Neural cell (in vitro differentiated cells): ENCODE results near the gene PPIL6. TPM values are rescaled to one million over a fixed set of nuclear protein-coding genes. Genes with fewer than 3 reads are reported as not detected.

Experiments used
- H2AFZ ChIP-seq: fragments of 200-600, 300-800 bp; sonication (generic), shearing (Covaris generic); 2 replicates; pipeline ENCODE4 v1.6.0; 2014; ENCODE audit warnings: low read depth, mild to moderate bottlenecking, antibody characterized with exemption, low read length, moderate library complexity
- H3F3A ChIP-seq: fragments of 200-600 bp; shearing (Covaris generic); 2 replicates; pipeline ENCODE4 v1.6.1; 2016; ENCODE audit warnings: mild to moderate bottlenecking, moderate library complexity, mixed read lengths, antibody characterized with exemption, low read length; ENCODE audit not compliant: insufficient read depth, poor library complexity, severe bottlenecking
- H3K27ac ChIP-seq: fragments of 200-600, 300-800 bp; sonication (generic), shearing (Covaris generic); 2 replicates; pipeline ENCODE4 v1.5.1; 2014; ENCODE audit warnings: mild to moderate bottlenecking, low read length, moderate library complexity
- H3K27me3 ChIP-seq: fragments of 300-800, 200-600 bp; sonication (generic), shearing (Covaris generic); 2 replicates; pipeline ENCODE4 v1.6.0; 2014; ENCODE audit warnings: mild to moderate bottlenecking, low read depth, low read length, moderate library complexity; ENCODE audit not compliant: insufficient read depth
- H3K36me3 ChIP-seq: fragments of 300-800, 200-600 bp; sonication (generic), shearing (Covaris generic); 2 replicates; pipeline ENCODE4 v1.5.1; 2014; ENCODE audit warnings: mild to moderate bottlenecking, antibody characterized with exemption, low read length, moderate library complexity; ENCODE audit not compliant: insufficient read depth
- H3K4me2 ChIP-seq: fragments of 300-800, 200-600 bp; sonication (generic), shearing (Covaris generic); 2 replicates; pipeline ENCODE4 v1.6.0; 2014; ENCODE audit warnings: mild to moderate bottlenecking, low read length
- H3K4me3 ChIP-seq: fragments of 300-800, 200-600 bp; sonication (generic), shearing (Covaris generic); 2 replicates; pipeline ENCODE4 v1.5.1; 2014; ENCODE audit warnings: mild to moderate bottlenecking, low read length, moderate library complexity
- H3K79me2 ChIP-seq: fragments of 200-600 bp; shearing (Covaris generic); replicated peaks from 2 replicates; pipeline ENCODE4 v1.6.0; 2014; ENCODE audit warnings: mild to moderate bottlenecking, low read length, moderate library complexity; ENCODE audit not compliant: insufficient read depth
- H3K9ac ChIP-seq: fragments of 300-800, 200-600 bp; sonication (generic), shearing (Covaris generic); 2 replicates; pipeline ENCODE4 v1.6.1; 2016; ENCODE audit warnings: mild to moderate bottlenecking, low read length, mixed read lengths
- H3K9me2 ChIP-seq: fragments of 200-600 bp; shearing (Covaris generic); 2 replicates; pipeline ENCODE4 v1.6.1; 2016; ENCODE audit warnings: mild to moderate bottlenecking, low read length, mixed read lengths; ENCODE audit not compliant: insufficient read depth
- H3K9me3 ChIP-seq: fragments of 200-600, 300-800 bp; sonication (generic), shearing (Covaris generic); 2 replicates; pipeline ENCODE4 v1.6.1; 2016; ENCODE audit warnings: mild to moderate bottlenecking, mixed run types, low read length, moderate library complexity, mixed read lengths
- H4K20me1 ChIP-seq: fragments of 200-600 bp; shearing (Covaris generic); 2 replicates; pipeline ENCODE4 v1.6.1; 2016; ENCODE audit warnings: mild to moderate bottlenecking, mixed run types; ENCODE audit not compliant: insufficient read depth
- CTCF ChIP-seq: fragments of 450-650 bp; IDR thresholded peaks from 2 replicates; pipeline ENCODE4 v1.5.1; 2014; ENCODE audit warnings: antibody characterized with exemption, mild to moderate bottlenecking, moderate library complexity; ENCODE audit not compliant: poor library complexity, severe bottlenecking
- EP300 ChIP-seq: fragments of 450-650 bp; conservative IDR thresholded peaks from 2 replicates; pipeline ENCODE4 v1.6.1; 2014; ENCODE audit warnings: antibody characterized with exemption, mild to moderate bottlenecking, moderate library complexity; ENCODE audit not compliant: poor library complexity, severe bottlenecking
- EZH2 ChIP-seq: fragments of 200-600, 300-800 bp; shearing (Covaris generic), sonication (generic); IDR thresholded peaks from 2 replicates; pipeline ENCODE4 v1.6.1; 2014; ENCODE audit warnings: antibody characterized with exemption, low read length, borderline replicate concordance, mild to moderate bottlenecking; ENCODE audit not compliant: insufficient read depth, poor library complexity, severe bottlenecking
- MXI1 ChIP-seq: fragments of 450-650 bp; conservative IDR thresholded peaks from 2 replicates; pipeline ENCODE4 v1.6.1; 2014; ENCODE audit warnings: antibody characterized with exemption, mild to moderate bottlenecking; ENCODE audit not compliant: poor library complexity, severe bottlenecking
- POLR2AphosphoS5 ChIP-seq: IDR thresholded peaks from 2 replicates; pipeline ENCODE4 v1.6.1; 2012
- RAD21 ChIP-seq: fragments of 450-650 bp; conservative IDR thresholded peaks from 2 replicates; pipeline ENCODE4 v1.6.1; 2014; ENCODE audit warnings: antibody characterized with exemption, mild to moderate bottlenecking, moderate library complexity
- SMC3 ChIP-seq: fragments of 450-650 bp; conservative IDR thresholded peaks from 2 replicates; pipeline ENCODE4 v1.6.1; 2014; ENCODE audit warnings: antibody characterized with exemption, mild to moderate bottlenecking, moderate library complexity; ENCODE audit not compliant: poor library complexity
- TAF1 ChIP-seq: IDR thresholded peaks from 2 replicates; pipeline ENCODE4 v1.6.1; 2012; ENCODE audit warnings: low read depth
- polyA plus RNA-seq: library from polyadenylated mRNA; depleted of rRNA; stranded (reverse); fragments of >200 nt; gene quantifications from 2 replicates; pipeline ENCODE4 v1.2.3, GENCODE V29; 2014
- TF ChIP-seq, protein P1 (sequence below): IDR thresholded peaks from 2 replicates; pipeline ENCODE4 v1.6.1; 2012; ENCODE audit warnings: borderline replicate concordance

Gene PPIL6
- polyA plus RNA-seq, 1 donor from 2014 or later: 11.8 TPM

- Histone ChIP-seq H2AFZ (no peak overlapping the region), H3K4me2 (no peak overlapping the region), H3K4me3 (no peak overlapping the region), H3K9me3 (no peaks in the 10 kb centered on the region), H4K20me1 (no peaks in the 10 kb centered on the region), H3K27ac (no peak overlapping the region), H3K36me3 (peaks cover 5% of the 10 kb centered on the region), H3K9ac (no peak overlapping the region), H3K9me2 (no peaks in the 10 kb centered on the region), H3K79me2 (peaks cover 3% of the 10 kb centered on the region), H3F3A (no peaks in the 10 kb centered on the region), H3K27me3 (no peaks in the 10 kb centered on the region)
- TF ChIP-seq EP300: no peak
- no peak for TF ChIP-seq POLR2AphosphoS5
- TF ChIP-seq SMC3: no peak
- no peak for TF ChIP-seq EZH2
- TF ChIP-seq, protein P1, sequence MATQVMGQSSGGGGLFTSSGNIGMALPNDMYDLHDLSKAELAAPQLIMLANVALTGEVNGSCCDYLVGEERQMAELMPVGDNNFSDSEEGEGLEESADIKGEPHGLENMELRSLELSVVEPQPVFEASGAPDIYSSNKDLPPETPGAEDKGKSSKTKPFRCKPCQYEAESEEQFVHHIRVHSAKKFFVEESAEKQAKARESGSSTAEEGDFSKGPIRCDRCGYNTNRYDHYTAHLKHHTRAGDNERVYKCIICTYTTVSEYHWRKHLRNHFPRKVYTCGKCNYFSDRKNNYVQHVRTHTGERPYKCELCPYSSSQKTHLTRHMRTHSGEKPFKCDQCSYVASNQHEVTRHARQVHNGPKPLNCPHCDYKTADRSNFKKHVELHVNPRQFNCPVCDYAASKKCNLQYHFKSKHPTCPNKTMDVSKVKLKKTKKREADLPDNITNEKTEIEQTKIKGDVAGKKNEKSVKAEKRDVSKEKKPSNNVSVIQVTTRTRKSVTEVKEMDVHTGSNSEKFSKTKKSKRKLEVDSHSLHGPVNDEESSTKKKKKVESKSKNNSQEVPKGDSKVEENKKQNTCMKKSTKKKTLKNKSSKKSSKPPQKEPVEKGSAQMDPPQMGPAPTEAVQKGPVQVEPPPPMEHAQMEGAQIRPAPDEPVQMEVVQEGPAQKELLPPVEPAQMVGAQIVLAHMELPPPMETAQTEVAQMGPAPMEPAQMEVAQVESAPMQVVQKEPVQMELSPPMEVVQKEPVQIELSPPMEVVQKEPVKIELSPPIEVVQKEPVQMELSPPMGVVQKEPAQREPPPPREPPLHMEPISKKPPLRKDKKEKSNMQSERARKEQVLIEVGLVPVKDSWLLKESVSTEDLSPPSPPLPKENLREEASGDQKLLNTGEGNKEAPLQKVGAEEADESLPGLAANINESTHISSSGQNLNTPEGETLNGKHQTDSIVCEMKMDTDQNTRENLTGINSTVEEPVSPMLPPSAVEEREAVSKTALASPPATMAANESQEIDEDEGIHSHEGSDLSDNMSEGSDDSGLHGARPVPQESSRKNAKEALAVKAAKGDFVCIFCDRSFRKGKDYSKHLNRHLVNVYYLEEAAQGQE: no peak
- TF ChIP-seq TAF1: no peak
- no peak for TF ChIP-seq RAD21
- no peak for TF ChIP-seq CTCF
- no peak for TF ChIP-seq MXI1
These were observed 8.8 kb upstream of the PPIL6 start for GRCh38 chr6:109449064-109449794.

DNA sequence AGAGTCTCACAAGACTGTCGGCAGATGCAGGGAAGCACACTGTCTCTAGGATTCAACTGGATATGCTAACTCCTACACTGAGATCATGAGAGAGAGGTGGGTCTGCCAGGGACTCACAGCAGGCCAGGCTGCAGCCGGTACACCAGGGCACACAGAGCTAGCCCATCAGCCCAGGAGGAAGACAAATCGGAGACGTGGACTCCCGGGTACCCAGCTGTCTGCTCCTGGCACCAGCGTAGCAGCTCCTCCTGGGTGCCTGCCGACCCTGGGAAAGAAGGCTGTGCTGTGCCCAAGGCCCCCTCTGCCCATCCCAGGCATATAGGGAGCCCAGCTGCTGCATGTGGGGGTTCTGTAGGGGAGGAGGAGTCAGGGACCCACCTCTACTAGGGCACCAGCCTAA lies 8.2 kb upstream of the PPIL6 start:
- Histone ChIP-seq H3K9ac (no peak overlapping the region), H3K79me2 (no peaks in the 10 kb centered on the region), H3F3A (no peaks in the 10 kb centered on the region), H2AFZ (no peak overlapping the region), H3K4me2 (no peak overlapping the region), H3K36me3 (peaks cover 5% of the 10 kb centered on the region), H3K27me3 (no peaks in the 10 kb centered on the region), H3K27ac (no peak overlapping the region), H3K9me2 (no peaks in the 10 kb centered on the region), H3K4me3 (no peak overlapping the region), H3K9me3 (no peaks in the 10 kb centered on the region), H4K20me1 (no peaks in the 10 kb centered on the region)
- TF ChIP-seq EP300: no peak
- TF ChIP-seq TAF1: no peak
- TF ChIP-seq, protein P1: no peak
- no peak for TF ChIP-seq RAD21
- TF ChIP-seq POLR2AphosphoS5: no peak
- TF ChIP-seq SMC3: no peak
- TF ChIP-seq MXI1: no peak
- TF ChIP-seq CTCF: no peak
- no peak for TF ChIP-seq EZH2
